DND-41 (cell line): Measurements from ENCODE around the gene SPINK14.

Source experiments
- ATAC-seq: fragments of 200-7000 bp; cut with Tn5 transposase; 3 replicates; pipeline ENCODE4 v1.9.1; 2021; ENCODE audit warnings: low read depth; ENCODE audit not compliant: insufficient read depth
- DNase-seq: peaks from one replicate; pipeline ENCODE4 v3.0.0-alpha.2; 2020
- H2AFZ ChIP-seq: 2 replicates; pipeline ENCODE4 v1.6.0; 2012; ENCODE audit warnings: low read depth, low read length
- H3K27ac ChIP-seq: 2 replicates; pipeline ENCODE4 v1.5.1; 2012; ENCODE audit warnings: low read length, inconsistent platforms
- H3K27me3 ChIP-seq: fragments of 200-600 bp; sonication (generic); 2 replicates; pipeline ENCODE4 v1.6.0; 2012; ENCODE audit warnings: low read length, mild to moderate bottlenecking, inconsistent platforms; ENCODE audit not compliant: insufficient read depth, poor library complexity
- H3K36me3 ChIP-seq: 2 replicates; pipeline ENCODE4 v1.5.1; 2012; ENCODE audit warnings: low read length, inconsistent platforms; ENCODE audit not compliant: insufficient read depth
- H3K4me1 ChIP-seq: 2 replicates; pipeline ENCODE4 v1.5.1; 2012; ENCODE audit warnings: mild to moderate bottlenecking, low read length; ENCODE audit not compliant: insufficient read depth
- H3K4me2 ChIP-seq: 2 replicates; pipeline ENCODE4 v1.6.0; 2012; ENCODE audit warnings: mild to moderate bottlenecking, moderate library complexity, low read length, inconsistent platforms; ENCODE audit not compliant: insufficient read depth
- H3K4me3 ChIP-seq, 2 experiments: fragments of 200-600 bp in 1 of 2; shearing (Covaris generic) in 1 of 2; 2 replicates each; pipeline ENCODE4 v1.5.1; 2012 to 2016; ENCODE audit warnings: inconsistent platforms in 2 of 2, low read length in 2 of 2, mild to moderate bottlenecking in 2 of 2, low read depth in 1 of 2, moderate library complexity in 1 of 2
- H3K79me2 ChIP-seq: 2 replicates; pipeline ENCODE4 v1.6.0; 2012; ENCODE audit warnings: low read length, inconsistent platforms; ENCODE audit not compliant: insufficient read depth
- H3K9ac ChIP-seq: 2 replicates; pipeline ENCODE4 v1.6.0; 2012; ENCODE audit warnings: low read depth, mild to moderate bottlenecking, inconsistent platforms, low read length, moderate library complexity
- H3K9me3 ChIP-seq: 2 replicates; pipeline ENCODE4 v1.5.1; 2012; ENCODE audit warnings: low read length, moderate library complexity, mild to moderate bottlenecking, inconsistent platforms; ENCODE audit not compliant: insufficient read depth, severe bottlenecking
- H4K20me1 ChIP-seq: 2 replicates; pipeline ENCODE4 v1.6.0; 2012; ENCODE audit warnings: low read length; ENCODE audit not compliant: insufficient read depth
- CTCF ChIP-seq: IDR thresholded peaks from 2 replicates; pipeline ENCODE4 v1.5.1; 2012; ENCODE audit warnings: borderline replicate concordance, low read length, moderate library complexity, mild to moderate bottlenecking; ENCODE audit not compliant: poor library complexity, severe bottlenecking; ENCODE audit errors: extremely low read depth
- EZH2 ChIP-seq: IDR thresholded peaks from 3 replicates; pipeline ENCODE4 v1.6.1; 2012; ENCODE audit warnings: borderline replicate concordance, low read depth, mild to moderate bottlenecking, moderate library complexity, low read length, inconsistent platforms; ENCODE audit not compliant: severe bottlenecking

Gene SPINK14

GRCh38 chr5:148135091-148136048, 33.0 kb upstream of the SPINK14 start:
- DNase-seq (no peak), ATAC-seq (no peak)
- H3K4me1 ChIP-seq, result no peaks in the 10 kb centered on the region
- H3K27me3 ChIP-seq, result no peaks in the 10 kb centered on the region
- H3K27ac ChIP-seq, result no peak overlapping the region
- H3K4me3 ChIP-seq, result no peak overlapping the region
- no peaks in the 10 kb centered on the region for H3K36me3 ChIP-seq
- no peaks in the 10 kb centered on the region for H3K9me3 ChIP-seq
- H3K79me2 ChIP-seq, result no peaks in the 10 kb centered on the region
- no peak overlapping the region for H3K4me2 ChIP-seq
- H3K9ac ChIP-seq, result no peak overlapping the region
- no peaks in the 10 kb centered on the region for H4K20me1 ChIP-seq
- no peak for TF ChIP-seq CTCF
- no peak for TF ChIP-seq EZH2
- no peak overlapping the region for H2AFZ ChIP-seq

GRCh38 chr5:148140846-148141245, 27.5 kb upstream of the SPINK14 start:
- H2AFZ ChIP-seq, result no peak overlapping the region
- no peak for ATAC-seq
- no peak overlapping the region for H3K27ac ChIP-seq
- no peaks in the 10 kb centered on the region for H4K20me1 ChIP-seq
- no peaks in the 10 kb centered on the region for H3K79me2 ChIP-seq
- no peak overlapping the region for H3K4me3 ChIP-seq
- no peak for DNase-seq
- H3K36me3 ChIP-seq, result no peaks in the 10 kb centered on the region
- H3K27me3 ChIP-seq, result no peaks in the 10 kb centered on the region
- no peaks in the 10 kb centered on the region for H3K4me1 ChIP-seq
- H3K4me2 ChIP-seq, result no peak overlapping the region
- no peaks in the 10 kb centered on the region for H3K9me3 ChIP-seq
- TF ChIP-seq EZH2, result no peak
- TF ChIP-seq CTCF, result no peak
- no peak overlapping the region for H3K9ac ChIP-seq

GRCh38 chr5:148141645-148142044, 26.7 kb upstream of the SPINK14 start:
- DNase-seq (no peak), ATAC-seq (no peak)
- no peaks in the 10 kb centered on the region for H3K9me3 ChIP-seq
- no peaks in the 10 kb centered on the region for H4K20me1 ChIP-seq
- no peaks in the 10 kb centered on the region for H3K27me3 ChIP-seq
- no peaks in the 10 kb centered on the region for H3K36me3 ChIP-seq
- no peak overlapping the region for H3K4me2 ChIP-seq
- no peak overlapping the region for H3K4me3 ChIP-seq
- no peak overlapping the region for H3K27ac ChIP-seq
- H3K79me2 ChIP-seq, result no peaks in the 10 kb centered on the region
- TF ChIP-seq EZH2, result no peak
- TF ChIP-seq CTCF, result no peak
- H3K9ac ChIP-seq, result no peak overlapping the region
- no peak overlapping the region for H2AFZ ChIP-seq
- no peaks in the 10 kb centered on the region for H3K4me1 ChIP-seq
